Vagina (tissue), 2 donors: Measurements from ENCODE around the gene EMILIN1. TPM values are rescaled to one million over a fixed set of nuclear protein-coding genes. Genes with fewer than 3 reads are reported as not detected.
A peak's percentile ranks its signal among the peaks of the same experiment; 100 is the strongest.

Experiments used
- DNase-seq, 2 donors: peaks; one replicate each; pipeline ENCODE4 v3.0.0-alpha.2; 2017; ENCODE audit errors: extremely low spot score in 2 of 2
- H3K27ac ChIP-seq: fragments of 200-600 bp; sonication (generic); one replicate; pipeline ENCODE4 v1.5.1; 2019
- H3K27me3 ChIP-seq: fragments of 200-600 bp; sonication (generic); one replicate; pipeline ENCODE4 v1.5.1; 2019
- H3K36me3 ChIP-seq, 2 donors: fragments of 200-600 bp; sonication (generic); one replicate each; pipeline ENCODE4 v1.5.1; 2017 to 2019
- H3K4me1 ChIP-seq: fragments of 200-600 bp; sonication (generic); one replicate; pipeline ENCODE4 v1.5.1; 2019
- H3K4me3 ChIP-seq, 2 donors: fragments of 200-600 bp; sonication (generic); 1 replicate in 1 of 2; 2 replicates in 1 of 2; pipeline ENCODE4 v1.5.1; 2016 to 2019
- H3K9me3 ChIP-seq: fragments of 200-600 bp; sonication (generic); one replicate; pipeline ENCODE4 v1.5.1; 2019
- CTCF ChIP-seq, 3 experiments: fragments of 450-650 bp in 2 of 3; fragments of 200-600 bp in 1 of 3; sonication (generic) in 1 of 3; IDR thresholded peaks; one replicate each; pipeline ENCODE4 v1.5.1; 2017 to 2019; ENCODE audit warnings: antibody characterized with exemption in 3 of 3, mild to moderate bottlenecking in 2 of 3, moderate library complexity in 2 of 3
- POLR2A ChIP-seq, 2 donors: fragments of 450-650 bp; IDR thresholded peaks; one replicate each; pipeline ENCODE4 v1.6.1; 2017; ENCODE audit warnings: antibody characterized with exemption in 2 of 2, mild to moderate bottlenecking in 2 of 2, moderate library complexity in 2 of 2
- POLR2AphosphoS5 ChIP-seq, 2 donors: sonication (generic); formaldehyde crosslinking; IDR thresholded peaks; one replicate each; pipeline ENCODE4 v1.9.0; 2017; ENCODE audit warnings: antibody characterized with exemption in 2 of 2, mild to moderate bottlenecking in 2 of 2, low read depth in 1 of 2; ENCODE audit not compliant: insufficient read depth in 1 of 2
- intact Hi-C: fragments of 100-400 bp; cut with DNase I; formaldehyde crosslinking; loops from one replicate; pipeline ENCODE4 v1.15.1; 2023
- total RNA-seq: library from RNA; depleted of rRNA; stranded (reverse); fragments of >200 nt; gene quantifications from one replicate; pipeline ENCODE4 v1.2.3, GENCODE V29; 2016

EMILIN1 gene
- total RNA-seq, 1 donor from 2014 or later: 100 TPM

DNA sequence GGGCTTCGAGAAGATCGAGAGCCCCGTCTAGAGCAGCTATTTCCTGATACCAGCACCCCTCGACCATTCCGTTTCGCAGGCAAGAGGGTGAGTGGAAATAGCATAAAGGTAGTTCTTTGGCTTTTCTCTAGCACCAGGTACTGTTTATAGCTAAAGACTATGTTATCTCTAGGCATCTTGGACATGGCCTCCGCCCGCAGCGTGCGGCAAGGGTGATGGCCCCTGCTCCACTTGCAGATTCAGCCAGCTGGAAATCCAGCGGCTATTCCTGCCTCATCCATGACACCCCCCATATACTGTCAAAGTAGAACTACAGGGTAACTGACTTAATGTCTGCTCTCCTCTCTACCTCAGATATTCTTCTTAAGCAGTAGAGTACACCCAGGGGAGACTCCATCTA lies 23.7 kb upstream of the EMILIN1 start:
- DNase-seq: no peak
- intact Hi-C loops: no loop called here
- Histone ChIP-seq H3K4me3 (no peak overlapping the region), H3K27me3 (no peaks in the 10 kb centered on the region), H3K9me3 (no peaks in the 10 kb centered on the region), H3K36me3 (peaks cover 0 to 57% of the 10 kb centered on the region in 2 donors), H3K4me1 (peaks cover 14% of the 10 kb centered on the region), H3K27ac (no peak overlapping the region)
- TF ChIP-seq CTCF (IDR thresholded peaks at IDR 0.05): no peak
- no peak for TF ChIP-seq POLR2AphosphoS5 (IDR thresholded peaks at IDR 0.05; ENCODE audit: insufficient read depth in 1 of 2, low read depth in 1 of 2)
- no peak for TF ChIP-seq POLR2A (IDR thresholded peaks at IDR 0.05)

GRCh38 chr2:27057184-27057583 lies 21.2 kb upstream of the EMILIN1 start:
- peaks cover 8% of the 10 kb centered on the region for H3K4me1 ChIP-seq
- H3K36me3 ChIP-seq: peaks cover 0 to 63% of the 10 kb centered on the region in 2 donors
- intact Hi-C loops: no loop called here
- no peak overlapping the region for H3K4me3 ChIP-seq
- H3K27ac ChIP-seq: no peak overlapping the region
- DNase-seq: no peak
- no peaks in the 10 kb centered on the region for H3K9me3 ChIP-seq
- TF ChIP-seq CTCF (IDR thresholded peaks at IDR 0.05): no peak
- TF ChIP-seq POLR2A (IDR thresholded peaks at IDR 0.05): no peak
- TF ChIP-seq POLR2AphosphoS5 (IDR thresholded peaks at IDR 0.05; ENCODE audit: insufficient read depth in 1 of 2, low read depth in 1 of 2): no peak
- H3K27me3 ChIP-seq: no peaks in the 10 kb centered on the region

GRCh38 chr2:27058210-27058609 lies 20.2 kb upstream of the EMILIN1 start:
- H3K36me3 ChIP-seq: peaks cover 0 to 63% of the 10 kb centered on the region in 2 donors
- H3K4me1 ChIP-seq: no peaks in the 10 kb centered on the region
- no peak overlapping the region for H3K27ac ChIP-seq
- TF ChIP-seq POLR2A (IDR thresholded peaks at IDR 0.05): no peak
- no peak for TF ChIP-seq CTCF (IDR thresholded peaks at IDR 0.05)
- TF ChIP-seq POLR2AphosphoS5 (IDR thresholded peaks at IDR 0.05; ENCODE audit: insufficient read depth in 1 of 2, low read depth in 1 of 2): no peak
- intact Hi-C loops: no loop called here
- H3K4me3 ChIP-seq: no peak overlapping the region
- H3K9me3 ChIP-seq: no peaks in the 10 kb centered on the region
- H3K27me3 ChIP-seq: no peaks in the 10 kb centered on the region
- DNase-seq: no peak

GRCh38 chr2:27059141-27059820 lies 19.1 kb upstream of the EMILIN1 start:
- peak in 1 of 2 donors; percentile 74 for DNase-seq
- no peak overlapping the region for H3K27ac ChIP-seq

DNA sequence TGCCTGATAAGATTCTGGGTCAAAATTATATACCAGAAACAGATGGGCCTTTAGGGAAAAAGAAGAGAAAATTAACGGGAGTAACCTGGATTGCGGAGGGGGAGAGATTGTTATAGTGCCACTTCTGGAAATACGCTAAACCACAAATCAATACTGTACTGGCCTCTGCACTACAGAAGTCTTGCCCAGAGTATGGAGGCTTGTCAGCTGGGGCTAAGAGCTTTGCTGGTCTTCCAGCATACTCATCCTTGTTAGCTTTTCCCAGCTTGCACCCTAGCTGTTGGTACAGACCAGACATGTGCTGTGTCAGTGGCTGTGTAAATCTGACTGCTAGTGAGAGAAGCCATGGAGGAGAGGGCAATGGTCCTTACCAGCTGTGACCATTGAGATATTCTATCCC lies 18.1 kb upstream of the EMILIN1 start:
- H3K4me1 ChIP-seq: no peaks in the 10 kb centered on the region
- no peak overlapping the region for H3K4me3 ChIP-seq
- DNase-seq: no peak
- no peak overlapping the region for H3K27ac ChIP-seq
- H3K27me3 ChIP-seq: no peaks in the 10 kb centered on the region
- H3K9me3 ChIP-seq: no peaks in the 10 kb centered on the region
- TF ChIP-seq POLR2AphosphoS5 (IDR thresholded peaks at IDR 0.05; ENCODE audit: insufficient read depth in 1 of 2, low read depth in 1 of 2): no peak
- TF ChIP-seq CTCF (IDR thresholded peaks at IDR 0.05): no peak
- TF ChIP-seq POLR2A (IDR thresholded peaks at IDR 0.05): no peak
- peaks cover 0 to 43% of the 10 kb centered on the region in 2 donors for H3K36me3 ChIP-seq
- intact Hi-C loops: no loop called here

More at GRCh38 chr2:27059141-27059820, 19.1 kb upstream of the EMILIN1 start:
- Histone ChIP-seq H3K27me3 (no peaks in the 10 kb centered on the region), H3K36me3 (peaks cover 0 to 53% of the 10 kb centered on the region in 2 donors), H3K4me3 (no peak overlapping the region), H3K4me1 (no peaks in the 10 kb centered on the region), H3K9me3 (no peaks in the 10 kb centered on the region)
- intact Hi-C loops: no loop called here
- TF ChIP-seq POLR2A (IDR thresholded peaks at IDR 0.05) (no peak), POLR2AphosphoS5 (IDR thresholded peaks at IDR 0.05; ENCODE audit: insufficient read depth in 1 of 2, low read depth in 1 of 2) (no peak)
